HG03460 (cell line): ENCODE measurements around the gene ZMPSTE24.

ENCODE experiments used
- ATAC-seq: cut with Tn5 transposase; IDR thresholded peaks from one replicate; pipeline ENCODE4 v1.9.1; 2021; ENCODE audit not compliant: unreplicated experiment

The ZMPSTE24 gene

GRCh38 chr1:40303051-40303771 is 45.2 kb downstream of the ZMPSTE24 start:
- no peak for ATAC-seq

GRCh38 chr1:40303790-40304189 is 45.8 kb downstream of the ZMPSTE24 start:
- no peak for ATAC-seq

DNA sequence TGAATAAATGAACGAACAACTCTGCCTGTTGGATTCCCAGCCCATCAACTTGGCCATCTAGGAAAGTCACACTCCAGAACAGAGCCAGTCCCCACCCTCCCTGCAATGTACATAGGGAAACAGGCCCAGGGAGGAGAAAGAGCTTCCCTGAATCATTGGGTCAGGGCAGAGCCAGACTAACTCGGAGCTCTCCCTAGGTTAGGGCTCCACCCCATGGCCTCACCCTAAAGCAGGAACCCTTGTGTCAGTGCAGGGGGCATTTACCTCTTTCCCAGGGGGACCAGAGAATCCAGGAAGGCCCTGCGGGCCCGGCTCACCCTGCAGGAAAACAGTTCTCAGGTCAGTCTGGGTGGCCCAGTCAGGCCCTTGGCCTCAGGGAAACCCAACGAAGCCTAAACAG is 47.4 kb downstream of the ZMPSTE24 start:
- no peak for ATAC-seq

DNA sequence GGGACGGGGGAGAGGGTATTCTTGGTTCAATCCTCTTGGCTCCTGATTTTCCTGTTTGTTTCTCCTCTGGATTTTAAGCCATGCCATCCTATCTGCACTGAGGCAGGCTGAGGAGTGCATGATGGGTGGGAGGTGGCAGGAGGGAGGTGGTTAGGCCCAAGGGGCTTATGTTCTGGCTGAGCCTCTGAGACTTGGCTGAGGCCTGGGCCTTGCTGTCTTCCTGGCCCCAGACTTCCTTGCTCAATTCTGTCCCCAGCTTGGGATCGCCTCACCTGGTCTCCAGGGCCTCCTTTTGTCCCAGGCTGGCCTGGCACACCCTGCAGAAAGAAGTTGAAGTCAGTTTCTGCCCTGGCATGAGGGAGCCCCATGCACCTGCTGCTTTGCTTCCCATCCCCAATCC is 47.8 kb downstream of the ZMPSTE24 start:
- ATAC-seq = no peak

DNA sequence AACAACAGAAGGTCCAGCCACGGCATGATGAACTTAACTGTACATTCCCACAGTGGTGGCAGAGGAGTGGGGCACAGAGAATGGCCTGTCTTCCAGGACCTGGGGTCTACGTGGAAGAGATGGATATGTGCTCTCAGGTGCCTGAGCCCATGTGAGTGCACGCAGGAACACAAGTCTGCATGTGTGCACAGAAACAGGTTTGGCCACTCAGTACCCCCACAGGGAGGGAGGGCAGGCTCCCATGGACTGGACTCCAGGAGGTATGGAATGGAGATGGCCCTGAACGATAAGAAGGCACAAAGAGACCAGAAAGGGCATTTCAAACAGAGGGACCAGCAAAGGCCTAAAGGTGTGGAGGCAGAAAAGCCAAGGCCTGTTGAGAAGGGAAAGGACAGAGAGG is 48.3 kb downstream of the ZMPSTE24 start:
- no peak for ATAC-seq

DNA sequence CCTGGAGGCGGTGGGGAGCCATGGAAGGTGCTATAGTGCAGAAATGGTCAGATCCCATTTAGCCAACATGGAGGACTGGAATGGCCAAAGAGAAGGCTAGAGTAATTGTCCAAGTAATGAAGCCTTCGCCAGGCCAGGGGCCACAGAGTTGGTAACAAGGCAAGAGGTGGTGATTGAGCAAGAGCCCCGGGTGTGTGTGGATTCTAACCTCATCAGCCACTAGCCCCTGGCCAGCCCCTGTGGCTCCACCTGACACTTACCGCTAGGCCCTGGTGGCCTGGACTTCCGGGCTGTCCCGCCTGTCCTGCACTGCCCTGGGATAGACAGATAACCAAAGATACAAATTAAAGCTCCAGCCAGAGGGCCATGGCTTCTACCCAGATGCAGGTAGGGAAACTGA is 49.1 kb downstream of the ZMPSTE24 start:
- no peak for ATAC-seq

GRCh38 chr1:40308036-40308727 is 50.1 kb downstream of the ZMPSTE24 start:
- no peak for ATAC-seq

- ATAC-seq = no peak
Measured at GRCh38 chr1:40309374-40310128, 51.5 kb downstream of the ZMPSTE24 start.

- ATAC-seq = no peak
Measured at GRCh38 chr1:40310129-40310461, 52.1 kb downstream of the ZMPSTE24 start.

DNA sequence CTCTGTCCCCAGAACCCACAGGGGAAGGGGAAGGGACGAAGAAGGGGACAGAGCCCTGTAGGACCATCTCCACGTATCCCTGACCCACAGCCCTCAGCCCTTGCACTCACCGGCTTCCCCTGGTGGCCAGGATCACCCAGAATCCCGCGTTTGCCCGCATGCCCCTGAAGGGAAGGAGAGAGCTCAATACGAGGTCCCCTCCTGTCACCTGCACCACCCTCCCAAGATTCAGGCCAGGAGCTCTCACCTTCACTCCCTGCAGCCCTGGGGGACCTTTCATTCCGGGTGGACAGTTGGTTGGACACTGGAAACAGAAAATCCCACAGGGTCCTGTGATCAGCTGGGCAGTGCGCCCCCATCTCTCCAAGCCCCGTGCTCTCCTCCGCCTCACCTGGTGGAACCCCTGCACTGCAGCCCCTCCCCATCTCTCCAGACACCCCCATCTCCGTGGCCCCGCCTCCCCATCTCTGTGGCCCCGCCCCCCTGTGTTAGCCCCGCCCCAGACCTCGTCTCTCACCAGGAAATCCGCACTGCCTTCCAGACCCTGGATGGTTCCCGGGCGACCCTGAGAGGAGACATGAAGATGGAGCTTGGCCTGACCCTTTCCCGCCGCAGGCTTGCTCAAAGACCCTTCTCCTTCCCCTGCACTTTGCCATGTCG is 53.1 kb downstream of the ZMPSTE24 start:
- ATAC-seq = no peak

- no peak for ATAC-seq
Measured at GRCh38 chr1:40311692-40312091, 53.7 kb downstream of the ZMPSTE24 start.

DNA sequence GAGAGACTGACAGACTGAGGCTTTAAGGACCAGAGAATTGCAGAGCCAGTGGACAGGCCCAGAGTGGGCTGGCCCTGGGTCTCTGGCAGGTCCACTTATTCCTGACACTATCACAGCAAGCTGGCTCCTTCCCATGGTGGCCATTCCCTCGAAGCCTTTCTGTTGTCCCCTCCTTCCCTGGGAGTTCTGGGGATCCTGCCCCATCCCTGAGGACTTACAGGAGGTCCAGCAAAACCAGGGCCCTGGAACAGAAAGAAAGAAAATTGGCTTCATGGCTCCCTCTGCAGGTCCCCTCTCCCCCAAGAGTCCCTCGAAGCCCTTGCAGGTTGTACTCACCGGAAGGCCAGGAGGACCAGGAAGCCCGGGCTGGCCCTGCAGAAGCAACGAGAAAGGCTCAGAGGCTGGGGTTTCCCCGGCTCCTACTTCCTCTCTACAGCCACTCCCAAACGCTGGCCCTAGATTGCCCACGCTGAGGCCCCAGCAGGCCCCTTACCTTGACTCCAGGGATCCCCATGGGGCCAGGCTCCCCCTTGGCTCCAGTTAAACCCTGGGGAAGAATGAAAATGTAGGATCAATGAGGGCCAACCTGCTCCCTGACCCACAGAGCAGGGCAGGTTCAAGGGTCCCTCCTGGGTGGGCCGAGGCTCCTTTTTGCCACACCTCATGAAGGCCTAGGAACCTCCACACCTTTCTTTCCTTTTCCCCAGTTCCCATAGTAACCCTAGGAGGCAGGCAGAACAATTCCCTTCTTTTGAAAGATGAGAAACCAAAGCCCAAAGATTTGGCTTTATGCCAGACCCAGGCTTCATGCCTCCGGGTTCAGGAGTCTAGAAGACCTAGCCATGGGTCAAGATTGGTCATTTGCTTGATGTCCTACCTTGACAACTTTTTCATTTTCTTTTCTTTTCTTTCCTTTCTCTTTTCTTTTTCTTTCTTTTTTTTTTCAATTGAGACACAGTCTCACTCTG is 54.5 kb downstream of the ZMPSTE24 start:
- peak; percentile 39 for ATAC-seq

- no peak for ATAC-seq
Measured at GRCh38 chr1:40313329-40313957, 55.4 kb downstream of the ZMPSTE24 start.

- no peak for ATAC-seq
Measured at GRCh38 chr1:40313958-40314720, 56.1 kb downstream of the ZMPSTE24 start.

DNA sequence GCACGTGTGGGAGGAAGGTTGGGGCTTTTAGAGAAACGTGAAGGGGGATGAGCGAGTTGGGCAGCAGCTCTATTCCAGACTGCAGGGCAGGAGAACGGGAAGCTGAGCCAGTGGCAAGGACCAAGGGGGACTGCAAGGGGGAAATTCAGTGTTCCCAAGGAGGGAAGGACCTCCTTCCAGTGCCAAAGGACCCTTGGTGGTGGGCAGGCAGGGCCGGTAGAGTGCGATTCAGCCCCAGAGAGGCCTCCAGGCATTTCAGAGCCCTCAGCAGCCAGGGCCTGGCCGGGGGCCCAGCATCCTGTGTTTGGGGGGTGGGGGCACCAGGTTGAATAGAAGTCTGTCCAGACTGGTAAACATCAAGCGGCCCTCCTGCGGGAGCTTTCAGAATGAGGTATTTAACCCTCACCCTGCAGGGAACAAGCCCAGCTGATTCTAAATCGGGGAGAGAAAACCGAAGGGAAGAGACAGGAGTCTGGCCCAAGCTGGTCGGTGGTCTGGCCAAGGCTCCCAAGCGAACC is 56.7 kb downstream of the ZMPSTE24 start:
- ATAC-seq = no peak

GRCh38 chr1:40315239-40315794 is 57.3 kb downstream of the ZMPSTE24 start:
- ATAC-seq = peak; percentile 44

DNA sequence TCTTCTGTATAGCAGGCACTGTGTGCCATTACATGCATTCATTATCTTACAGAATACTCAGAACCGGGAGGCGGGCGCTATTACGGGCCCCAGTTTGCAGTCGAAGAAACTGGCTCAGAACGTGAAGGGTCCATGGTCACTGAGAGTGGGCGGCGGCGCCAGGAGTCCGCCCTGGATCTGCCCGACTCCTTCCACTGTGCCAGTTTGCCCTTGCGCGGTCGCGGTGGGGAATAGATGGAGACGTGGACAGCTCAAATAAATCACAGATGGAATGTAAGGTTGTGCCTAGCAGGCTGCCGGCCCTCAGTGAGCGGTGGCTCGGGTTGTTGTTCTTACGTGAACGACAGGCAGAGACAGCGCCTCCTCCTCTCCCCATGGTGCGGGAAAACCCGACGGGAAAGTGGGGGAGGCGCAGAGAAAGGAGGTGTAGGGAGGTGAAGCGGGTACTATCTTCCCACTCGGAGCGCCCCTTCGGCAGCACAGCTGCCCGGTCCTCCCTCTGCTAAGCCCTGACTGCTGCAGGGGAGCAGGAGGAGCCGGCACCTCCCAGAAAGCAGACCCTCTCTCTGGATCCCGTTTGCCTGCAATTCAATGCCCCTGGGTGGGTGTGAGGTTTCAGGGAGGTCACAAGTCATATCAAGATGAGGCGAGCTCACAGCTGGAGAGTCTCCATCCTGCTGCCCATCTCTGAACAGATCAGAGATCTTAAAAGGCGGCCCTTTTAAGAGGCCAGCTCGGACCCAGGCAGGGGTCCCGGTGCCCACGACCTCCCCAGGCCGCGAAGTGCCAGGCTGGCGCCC is 58.0 kb downstream of the ZMPSTE24 start:
- ATAC-seq = no peak
